ENCODE measurements around the gene FAM72C. TPM values are rescaled to one million over a fixed set of nuclear protein-coding genes. Genes with fewer than 3 reads are reported as not detected.
"Not testable (repeated sequence)": the region's sequence is repeated elsewhere in the genome, so short reads cannot be mapped to it uniquely, and the experiment has no call there.

The FAM72C gene
- 6.1 and 6.3 TPM in 2 replicates for total RNA-seq (2021; fragmentation: NEBNext Ultra II Directional; extraction: Animal tissue kit (Norgen Biotek cat#: 25700))
- 0.97 and 1.9 TPM in 2 replicates for polyA plus RNA-seq (2011; rRNA removed)
- polyA plus RNA-seq (2011; cell fraction: cytosol; rRNA removed), result 3.0 TPM
- polyA plus RNA-seq (2011; cell fraction: nucleus; rRNA removed), result 1.1 TPM
- 2.7 to 5.9 TPM (median 4.3 TPM) in 4 replicates for polyA plus RNA-seq (2012, experiment 1 of 2)
- 0.97 TPM for polyA plus RNA-seq (2012, experiment 2 of 2)
- polyA plus RNA-seq (2013, experiment 1 of 2), result 3.2 TPM
- 3.4 TPM for polyA plus RNA-seq (2013, experiment 2 of 2)
- polyA minus RNA-seq (2011; rRNA and poly(A)+ RNA removed), result 2.7 and 3.7 TPM in 2 replicates
- polyA minus RNA-seq (2011; cell fraction: cytosol; rRNA and poly(A)+ RNA removed), result 2.1 TPM
- 0.70 TPM for polyA minus RNA-seq (2011; cell fraction: nucleus; rRNA and poly(A)+ RNA removed)
- long read RNA-seq, experiment 1, partial matches to known transcripts, result 1 of 2 reads
- long read RNA-seq, experiment 1, other reads (novel, unspliced or antisense), result 0 of 2 reads
- long read RNA-seq, experiment 2, partial matches to known transcripts, result 4 of 7 reads
- long read RNA-seq, experiment 2, other reads (novel, unspliced or antisense), result 0 of 7 reads

GRCh38 chr1:143971924-143972700 is at the start of gene FAM72C:
TSS of gene FAM72C (minus strand) at chr1:143971986. CDS start at chr1:143971141, 845 bp downstream.
- H3K23me2 ChIP-seq (ENCODE audit: low read depth, low read length); H3K18ac ChIP-seq (ENCODE audit: extremely low read depth, low read length); H2BK120ac ChIP-seq (replicated peaks; ENCODE audit: low read depth, low read length); H2BK12ac ChIP-seq (ENCODE audit: low read depth, low read length); H3K27me3 ChIP-seq (replicated peaks in 1 of 4; ENCODE audit: control insufficient read depth in 3 of 4, extremely low read depth in 1 of 4, insufficient read depth in 3 of 4, low read length in 3 of 4); H3K79me2 ChIP-seq (ENCODE audit: control insufficient read depth in 1 of 2, insufficient read depth in 2 of 2, low read length in 2 of 2); H2BK20ac ChIP-seq (ENCODE audit: low read length); H2AK5ac ChIP-seq (ENCODE audit: low read depth, low read length); H4K91ac ChIP-seq (replicated peaks; ENCODE audit: insufficient read length, low read length); H3K23ac ChIP-seq (ENCODE audit: insufficient read length); H3K79me1 ChIP-seq (ENCODE audit: low read depth, low read length); FAIRE-seq; H3K27ac ChIP-seq (ENCODE audit: low read depth, low read length); H3K9me3 ChIP-seq (ENCODE audit: insufficient read depth in 2 of 2, low read depth in 1 of 2, low read length in 1 of 2); H4K20me1 ChIP-seq (replicated peaks in 1 of 2; ENCODE audit: control insufficient read depth in 1 of 2, insufficient read depth in 2 of 2, low read length in 2 of 2); H2BK15ac ChIP-seq (ENCODE audit: low read length); CTCF ChIA-PET (ENCODE audit: partially characterized antibody); H3K4ac ChIP-seq (replicated peaks; ENCODE audit: insufficient read length, low read depth, low read length); H4K8ac ChIP-seq (ENCODE audit: extremely low read depth, insufficient read depth, low read length); H3K4me2 ChIP-seq (ENCODE audit: insufficient read depth in 1 of 2, low read depth in 2 of 2, low read length in 2 of 2); H3K56ac ChIP-seq (replicated peaks; ENCODE audit: insufficient read length, low read depth, low read length); POLR2A ChIA-PET (ENCODE audit: partially characterized antibody); H3K4me1 ChIP-seq (replicated peaks in 1 of 4; ENCODE audit: control insufficient read depth in 3 of 4, insufficient read depth in 4 of 4, low read length in 3 of 4); H2BK5ac ChIP-seq (ENCODE audit: low read depth, low read length); H2AFZ ChIP-seq (ENCODE audit: low read length); H3K36me3 ChIP-seq (ENCODE audit: control insufficient read depth in 2 of 4, insufficient read depth in 4 of 4, low read length in 3 of 4); H3K9ac ChIP-seq (replicated peaks in 1 of 4; ENCODE audit: extremely low read depth in 1 of 4, low read depth in 3 of 4, low read length in 3 of 4); H3K14ac ChIP-seq (ENCODE audit: insufficient read length); DNase-seq (ENCODE audit: low read depth in 1 of 2, low spot score in 2 of 2); H3K4me3 ChIP-seq (ENCODE audit: extremely low read depth in 1 of 4, insufficient read depth in 2 of 4, low read depth in 3 of 4, low read length in 4 of 4); H4K5ac ChIP-seq (ENCODE audit: insufficient read length, low read depth, low read length): not testable (repeated sequence)
- no CpG with 5 or more reads among the region's 48 CpGs for WGBS, 2 experiments (ENCODE audit: extremely low coverage in 1 of 2, insufficient coverage in 1 of 2, insufficient read length in 1 of 2, insufficient replicate concordance in 2 of 2, low coverage in 1 of 2, low lambda C conversion rate in 2 of 2, missing lambda C conversion rate in 1 of 2)
